Jurkat, Clone E6-1 (cell line): ENCODE measurements around the gene THRB.

ENCODE experiments used
- DNase-seq: peaks from one replicate; pipeline ENCODE4 v3.0.0-alpha.2; 2011; ENCODE audit warnings: low read depth, low spot score
- H3K4me3 ChIP-seq: 2 replicates; pipeline ENCODE4 v1.5.1; 2011; ENCODE audit warnings: mild to moderate bottlenecking, low read length, control low read depth, moderate library complexity

The THRB gene

GRCh38 chr3:24067483-24067882, 427.2 kb downstream of the THRB start:
- DNase-seq: no peak
- H3K4me3 ChIP-seq: no peak overlapping the region
